K562 (cell line): ENCODE measurements around the gene POLD4. TPM values are rescaled to one million over a fixed set of nuclear protein-coding genes. Genes with fewer than 3 reads are reported as not detected.

Experiments used
- CBFA2T3 ChIP-seq: fragments of 450-650 bp; IDR thresholded peaks from 2 replicates; pipeline ENCODE4 v1.6.1; 2017
- CSDE1 ChIP-seq, 2 experiments: fragments of 450-650 bp; IDR thresholded peaks; 2 replicates each; pipeline ENCODE4 v1.6.1; 2016; ENCODE audit warnings: mild to moderate bottlenecking in 1 of 2
- CTBP1 ChIP-seq: fragments of 450-650 bp; IDR thresholded peaks from 2 replicates; pipeline ENCODE4 v1.6.1; 2016; ENCODE audit warnings: borderline replicate concordance
- ETV5 ChIP-seq: sonication (generic); formaldehyde crosslinking; IDR thresholded peaks from 2 replicates; pipeline ENCODE4 v1.4.0; 2020; ENCODE audit warnings: low read depth, mild to moderate bottlenecking, missing genetic modification reagents
- GABPA ChIP-seq: fragments of 200-800 bp; sonication (Bioruptor generic); conservative IDR thresholded peaks from 2 replicates; pipeline ENCODE4 v1.6.1; 2016; ENCODE audit warnings: low read depth, missing genetic modification characterization, missing compliant biosample characterization
- MBD2 ChIP-seq: sonication (generic); IDR thresholded peaks from 2 replicates; pipeline ENCODE4 v1.6.1; 2016; ENCODE audit warnings: low read depth, borderline replicate concordance
- NCOR1 ChIP-seq: fragments of 450-650 bp; IDR thresholded peaks from 2 replicates; pipeline ENCODE4 v1.6.1; 2016; ENCODE audit warnings: mild to moderate bottlenecking, moderate library complexity
- NFE2L1 ChIP-seq: fragments of 450-650 bp; IDR thresholded peaks from 2 replicates; pipeline ENCODE4 v1.6.1; 2016; ENCODE audit warnings: missing genetic modification characterization, low read depth, mild to moderate bottlenecking, missing compliant biosample characterization, moderate library complexity, borderline replicate concordance
- POLR2A ChIP-seq: fragments of 450-650 bp; conservative IDR thresholded peaks from 2 replicates; pipeline ENCODE4 v1.6.1; 2016
- RUNX1 ChIP-seq: sonication (generic); IDR thresholded peaks from 2 replicates; pipeline ENCODE4 v1.6.1; 2016; ENCODE audit warnings: antibody characterized with exemption, low read depth
- ZEB2 ChIP-seq: fragments of 450-650 bp; IDR thresholded peaks from 2 replicates; pipeline ENCODE4 v1.6.1; 2016
- polyA plus RNA-seq, 8 experiments: library from polyadenylated mRNA; depleted of rRNA in 4 of 8; stranded (reverse) in 5 of 8; unstranded in 3 of 8; fragments of >200 nt; fragmentation: Nextera tagmentation in 2 of 8; fragmentation: Illumina TruSeq in 1 of 8; extraction: Ambion mirVana in 2 of 8; extraction: Trizol in 1 of 8; gene quantifications; 2 replicates each; pipeline versions ENCODE4 v1.2.1 to v1.2.3, GENCODE V29; 2011 to 2014; ENCODE audit warnings: inconsistent platforms in 1 of 8, missing spikeins in 1 of 8
- total RNA-seq, 7 experiments: library from RNA; depleted of rRNA in 6 of 7; stranded (reverse); fragments of >200 nt in 6 of 7; fragmentation: Illumina TruSeq in 2 of 7; extraction: Trizol in 2 of 7; gene quantifications; 2 replicates each; pipeline versions ENCODE4 v1.2.1 to v1.2.3, GENCODE V29; 2011 to 2021; ENCODE audit warnings: low replicate concordance in 1 of 7
- TF ChIP-seq, protein P1 (sequence below): sonication (generic); formaldehyde crosslinking; IDR thresholded peaks from 2 replicates; pipeline ENCODE4 v1.8.0; 2022; ENCODE audit warnings: mild to moderate bottlenecking, missing genetic modification reagents
- TF ChIP-seq, protein P2 (sequence below), 2 experiments: fragments of 150-350 bp in 1 of 2; IDR thresholded peaks; 2 replicates each; pipeline ENCODE4 v1.6.1; 2012 to 2016; ENCODE audit warnings: low read depth in 2 of 2, low read length in 2 of 2, mild to moderate bottlenecking in 1 of 2, moderate library complexity in 1 of 2
- TF ChIP-seq, protein P3 (sequence below): fragments of 450-650 bp; IDR thresholded peaks from 2 replicates; pipeline ENCODE4 v1.6.1; 2016; ENCODE audit warnings: antibody characterized with exemption
- TF ChIP-seq, protein P4 (sequence below), 2 experiments: IDR thresholded peaks in 1 of 2; conservative IDR thresholded peaks in 1 of 2; 2 replicates each; pipeline ENCODE4 v1.6.1; 2016; ENCODE audit warnings: low read depth in 2 of 2, mild to moderate bottlenecking in 1 of 2, missing compliant biosample characterization in 1 of 2, missing genetic modification characterization in 1 of 2, moderate library complexity in 1 of 2

The POLD4 gene
- total and polyA plus RNA-seq, 9 of the 15 experiments (the other 6 are each of a cell fraction or from before 2014, with no cell fraction given), result 5.8 to 64.5 (median 18.3) TPM

DNA sequence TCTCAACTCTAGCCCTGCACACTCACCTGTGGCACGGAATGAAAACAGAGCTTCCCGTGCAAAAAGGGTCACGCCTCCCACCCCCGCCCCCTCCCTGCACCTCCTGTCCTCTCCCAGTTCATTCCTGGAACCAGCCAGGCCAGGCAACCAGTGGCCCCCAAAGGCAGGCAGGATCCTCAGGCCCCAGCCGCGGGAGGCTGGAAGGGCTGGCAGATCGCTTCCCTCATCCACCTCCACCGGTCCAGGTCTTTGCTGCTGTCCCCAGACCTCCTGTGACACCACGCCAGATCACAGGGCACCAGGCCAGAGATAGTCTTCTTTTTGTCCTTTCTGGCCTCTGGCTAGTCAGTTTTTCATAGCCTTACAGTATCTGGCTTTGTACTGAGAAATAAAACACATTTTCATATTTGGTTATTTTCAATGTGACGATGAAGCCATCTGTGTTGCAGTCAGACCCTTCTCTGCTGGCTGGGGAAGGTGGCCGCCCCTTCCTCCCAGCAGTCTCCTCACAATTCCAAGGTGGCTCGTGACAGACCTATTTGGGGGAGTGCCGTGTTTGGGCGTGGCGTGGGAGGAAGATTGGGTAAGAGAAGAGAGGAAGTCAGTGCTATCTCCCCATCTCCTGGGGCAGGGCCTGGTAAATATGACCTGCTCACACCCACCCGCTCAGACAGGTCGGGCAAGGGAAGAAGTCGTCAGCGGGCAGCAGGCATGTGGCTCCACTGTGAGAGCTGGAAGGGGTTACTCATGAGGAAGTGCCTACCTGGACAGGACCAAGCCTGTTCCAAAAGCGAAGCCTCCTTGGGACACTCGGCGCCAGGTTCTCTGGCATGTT lies 40.9 kb downstream of the POLD4 start (continued):
- TF ChIP-seq ZEB2, result peak; percentile 82
- TF ChIP-seq, protein P1, sequence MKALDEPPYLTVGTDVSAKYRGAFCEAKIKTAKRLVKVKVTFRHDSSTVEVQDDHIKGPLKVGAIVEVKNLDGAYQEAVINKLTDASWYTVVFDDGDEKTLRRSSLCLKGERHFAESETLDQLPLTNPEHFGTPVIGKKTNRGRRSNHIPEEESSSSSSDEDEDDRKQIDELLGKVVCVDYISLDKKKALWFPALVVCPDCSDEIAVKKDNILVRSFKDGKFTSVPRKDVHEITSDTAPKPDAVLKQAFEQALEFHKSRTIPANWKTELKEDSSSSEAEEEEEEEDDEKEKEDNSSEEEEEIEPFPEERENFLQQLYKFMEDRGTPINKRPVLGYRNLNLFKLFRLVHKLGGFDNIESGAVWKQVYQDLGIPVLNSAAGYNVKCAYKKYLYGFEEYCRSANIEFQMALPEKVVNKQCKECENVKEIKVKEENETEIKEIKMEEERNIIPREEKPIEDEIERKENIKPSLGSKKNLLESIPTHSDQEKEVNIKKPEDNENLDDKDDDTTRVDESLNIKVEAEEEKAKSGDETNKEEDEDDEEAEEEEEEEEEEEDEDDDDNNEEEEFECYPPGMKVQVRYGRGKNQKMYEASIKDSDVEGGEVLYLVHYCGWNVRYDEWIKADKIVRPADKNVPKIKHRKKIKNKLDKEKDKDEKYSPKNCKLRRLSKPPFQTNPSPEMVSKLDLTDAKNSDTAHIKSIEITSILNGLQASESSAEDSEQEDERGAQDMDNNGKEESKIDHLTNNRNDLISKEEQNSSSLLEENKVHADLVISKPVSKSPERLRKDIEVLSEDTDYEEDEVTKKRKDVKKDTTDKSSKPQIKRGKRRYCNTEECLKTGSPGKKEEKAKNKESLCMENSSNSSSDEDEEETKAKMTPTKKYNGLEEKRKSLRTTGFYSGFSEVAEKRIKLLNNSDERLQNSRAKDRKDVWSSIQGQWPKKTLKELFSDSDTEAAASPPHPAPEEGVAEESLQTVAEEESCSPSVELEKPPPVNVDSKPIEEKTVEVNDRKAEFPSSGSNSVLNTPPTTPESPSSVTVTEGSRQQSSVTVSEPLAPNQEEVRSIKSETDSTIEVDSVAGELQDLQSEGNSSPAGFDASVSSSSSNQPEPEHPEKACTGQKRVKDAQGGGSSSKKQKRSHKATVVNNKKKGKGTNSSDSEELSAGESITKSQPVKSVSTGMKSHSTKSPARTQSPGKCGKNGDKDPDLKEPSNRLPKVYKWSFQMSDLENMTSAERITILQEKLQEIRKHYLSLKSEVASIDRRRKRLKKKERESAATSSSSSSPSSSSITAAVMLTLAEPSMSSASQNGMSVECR (CRISPR knock-in tag), result peak; percentile 54; the same call in 1 of the 2 replicates
- peak; percentile 64 for TF ChIP-seq POLR2A
- TF ChIP-seq CTBP1, result peak; percentile 92
- no peak for TF ChIP-seq CSDE1 (IDR thresholded peaks at IDR 0.05)
- peak; percentile 76 for TF ChIP-seq ETV5 (CRISPR knock-in tag)
- TF ChIP-seq NFE2L1, result no peak
- TF ChIP-seq RUNX1, result 0 out of 2 replicates have a peak, but pooled peaks have one; percentile 30
- TF ChIP-seq, protein P2, sequence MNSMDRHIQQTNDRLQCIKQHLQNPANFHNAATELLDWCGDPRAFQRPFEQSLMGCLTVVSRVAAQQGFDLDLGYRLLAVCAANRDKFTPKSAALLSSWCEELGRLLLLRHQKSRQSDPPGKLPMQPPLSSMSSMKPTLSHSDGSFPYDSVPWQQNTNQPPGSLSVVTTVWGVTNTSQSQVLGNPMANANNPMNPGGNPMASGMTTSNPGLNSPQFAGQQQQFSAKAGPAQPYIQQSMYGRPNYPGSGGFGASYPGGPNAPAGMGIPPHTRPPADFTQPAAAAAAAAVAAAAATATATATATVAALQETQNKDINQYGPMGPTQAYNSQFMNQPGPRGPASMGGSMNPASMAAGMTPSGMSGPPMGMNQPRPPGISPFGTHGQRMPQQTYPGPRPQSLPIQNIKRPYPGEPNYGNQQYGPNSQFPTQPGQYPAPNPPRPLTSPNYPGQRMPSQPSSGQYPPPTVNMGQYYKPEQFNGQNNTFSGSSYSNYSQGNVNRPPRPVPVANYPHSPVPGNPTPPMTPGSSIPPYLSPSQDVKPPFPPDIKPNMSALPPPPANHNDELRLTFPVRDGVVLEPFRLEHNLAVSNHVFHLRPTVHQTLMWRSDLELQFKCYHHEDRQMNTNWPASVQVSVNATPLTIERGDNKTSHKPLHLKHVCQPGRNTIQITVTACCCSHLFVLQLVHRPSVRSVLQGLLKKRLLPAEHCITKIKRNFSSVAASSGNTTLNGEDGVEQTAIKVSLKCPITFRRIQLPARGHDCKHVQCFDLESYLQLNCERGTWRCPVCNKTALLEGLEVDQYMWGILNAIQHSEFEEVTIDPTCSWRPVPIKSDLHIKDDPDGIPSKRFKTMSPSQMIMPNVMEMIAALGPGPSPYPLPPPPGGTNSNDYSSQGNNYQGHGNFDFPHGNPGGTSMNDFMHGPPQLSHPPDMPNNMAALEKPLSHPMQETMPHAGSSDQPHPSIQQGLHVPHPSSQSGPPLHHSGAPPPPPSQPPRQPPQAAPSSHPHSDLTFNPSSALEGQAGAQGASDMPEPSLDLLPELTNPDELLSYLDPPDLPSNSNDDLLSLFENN (IDR thresholded peaks at IDR 0.05; ENCODE audit: low read depth in 2 of 2, low read length in 2 of 2), result no peak
- peak; percentile 31; the same call in 1 of the 2 replicates for TF ChIP-seq MBD2
- TF ChIP-seq, protein P3, sequence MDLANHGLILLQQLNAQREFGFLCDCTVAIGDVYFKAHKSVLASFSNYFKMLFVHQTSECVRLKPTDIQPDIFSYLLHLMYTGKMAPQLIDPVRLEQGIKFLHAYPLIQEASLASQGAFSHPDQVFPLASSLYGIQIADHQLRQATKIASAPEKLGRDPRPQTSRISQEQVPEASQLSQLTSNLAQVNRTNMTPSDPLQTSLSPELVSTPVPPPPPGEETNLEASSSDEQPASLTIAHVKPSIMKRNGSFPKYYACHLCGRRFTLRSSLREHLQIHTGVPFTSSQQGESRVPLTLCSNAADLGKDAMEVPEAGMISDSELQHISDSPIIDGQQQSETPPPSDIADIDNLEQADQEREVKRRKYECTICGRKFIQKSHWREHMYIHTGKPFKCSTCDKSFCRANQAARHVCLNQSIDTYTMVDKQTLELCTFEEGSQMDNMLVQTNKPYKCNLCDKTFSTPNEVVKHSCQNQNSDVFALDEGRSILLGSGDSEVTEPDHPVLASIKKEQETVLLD, result peak; percentile 58; the same call in 1 of the 2 replicates
- TF ChIP-seq CBFA2T3, result peak; percentile 39; the same call in 1 of the 2 replicates
- TF ChIP-seq, protein P4, sequence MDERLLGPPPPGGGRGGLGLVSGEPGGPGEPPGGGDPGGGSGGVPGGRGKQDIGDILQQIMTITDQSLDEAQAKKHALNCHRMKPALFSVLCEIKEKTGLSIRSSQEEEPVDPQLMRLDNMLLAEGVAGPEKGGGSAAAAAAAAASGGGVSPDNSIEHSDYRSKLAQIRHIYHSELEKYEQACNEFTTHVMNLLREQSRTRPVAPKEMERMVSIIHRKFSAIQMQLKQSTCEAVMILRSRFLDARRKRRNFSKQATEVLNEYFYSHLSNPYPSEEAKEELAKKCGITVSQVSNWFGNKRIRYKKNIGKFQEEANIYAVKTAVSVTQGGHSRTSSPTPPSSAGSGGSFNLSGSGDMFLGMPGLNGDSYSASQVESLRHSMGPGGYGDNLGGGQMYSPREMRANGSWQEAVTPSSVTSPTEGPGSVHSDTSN (CRISPR knock-in tag; IDR thresholded peaks at IDR 0.05; ENCODE audit: low read depth), result no peak
- TF ChIP-seq, protein P4 (tag; conservative IDR thresholded peaks at IDR 0.05; ENCODE audit: low read depth), result no peak
- TF ChIP-seq NCOR1, result peak; percentile 52
- TF ChIP-seq GABPA (tag), result peak; percentile 77
